ENCODE data around the gene CCDC149. TPM values are rescaled to one million over a fixed set of nuclear protein-coding genes. Genes with fewer than 3 reads are reported as not detected.

Gene CCDC149
- total and polyA plus RNA-seq, 2 of the 4 experiments (the other 2 are of a cell fraction), result 6.7 to 7.0 TPM

GRCh38 chr4:24843096-24843495 is 69.7 kb downstream of the CCDC149 start:
- dilution Hi-C loops (cut with HindIII; ENCODE audit: low sequenced_read_pairs, unreplicated experiment), result no loop called here

More at GRCh38 chr4:24843096-24843495, 69.7 kb downstream of the CCDC149 start:
- DNase-seq, result no peak
- Histone ChIP-seq H3K56ac (ENCODE audit: extremely low read depth, insufficient read depth, low read length) (no peak overlapping the region), H3K9ac (ENCODE audit: low read depth, low read length) (no peak overlapping the region), H4K20me1 (ENCODE audit: insufficient read depth, low read length) (no peaks in the 10 kb centered on the region), H3K79me1 (ENCODE audit: low read depth in 1 of 2, low read length in 2 of 2) (no peaks in the 10 kb centered on the region; a peak in 1 of 4 replicates), H3K18ac (ENCODE audit: low read depth, low read length) (no peak overlapping the region), H3K4me1 (ENCODE audit: control insufficient read depth, insufficient read depth, low read length) (peaks cover 2% of the 10 kb centered on the region; the same call in 1 of the 2 replicates), H2AFZ (replicated peaks; ENCODE audit: low read length, poor library complexity) (no peak overlapping the region), H3K27ac (ENCODE audit: insufficient read depth, low read length) (no peak overlapping the region), H2BK5ac (ENCODE audit: low read depth, low read length, poor library complexity, severe bottlenecking) (no peak overlapping the region), H4K8ac (ENCODE audit: low read depth in 2 of 2, low read length in 2 of 2) (no peak overlapping the region), H3K4ac (ENCODE audit: low read depth, low read length) (no peak overlapping the region), H3K23ac (ENCODE audit: low read depth, low read length) (no peak overlapping the region), H3K9me1 (ENCODE audit: insufficient read depth, low read length) (0 out of 2 replicates have a peak, but pooled peaks cover 3% of the 10 kb centered on the region), H3K27me3 (ENCODE audit: control insufficient read depth, insufficient read depth, low read length) (no peaks in the 10 kb centered on the region), H3K36me3 (ENCODE audit: control insufficient read depth, insufficient read depth, low read length) (no peaks in the 10 kb centered on the region), H3K9me3 (ENCODE audit: control insufficient read depth, insufficient read depth, low read length) (no peaks in the 10 kb centered on the region; the same call in 1 of the 2 replicates), H3K14ac (replicated peaks; ENCODE audit: low read depth, low read length) (no peak overlapping the region), H2AK5ac (ENCODE audit: low read depth, low read length) (no peak overlapping the region), H2BK20ac (ENCODE audit: low read depth, low read length) (no peak overlapping the region), H4K91ac (ENCODE audit: insufficient read depth, low read depth, low read length) (no peak overlapping the region), H2AK9ac (replicated peaks; ENCODE audit: low read depth, low read length, poor library complexity) (no peak overlapping the region), H2BK15ac (ENCODE audit: low read depth, low read length) (no peak overlapping the region), H2BK120ac (ENCODE audit: low read depth, low read length) (no peak overlapping the region), H4K5ac (ENCODE audit: low read depth, low read length) (no peak overlapping the region), H3K4me3 (ENCODE audit: insufficient read depth, low read depth, low read length) (no peak overlapping the region), H3K4me2 (ENCODE audit: low read depth, low read length) (no peak overlapping the region)
- CTCF ChIA-PET, result interaction anchor here (0.7 to 1.0 kb wide), 2 partner anchors 17 to 66 kb away, joined by 3 read pairs; no protein-coding TSS in a partner anchor
- POLR2A ChIA-PET (ENCODE audit: unreplicated experiment), result no interaction called here
- no TSS peak for BruUV-seq (replicated peaks)
- 56% methylated on average over 2 of the region's 3 CpGs; no CpG with 5 or more reads in 1 of the 2 experiments for WGBS, 2 experiments (ENCODE audit: extremely low coverage in 2 of 2, insufficient read length in 1 of 2)
- in situ Hi-C loops (cut with MboI; ENCODE audit: low sequenced_read_pairs) (no loop called here), intact Hi-C loops (cut with micrococcal nuclease) (no loop called here)
- TF ChIP-seq MAFK (IDR thresholded peaks at IDR 0.05; ENCODE audit: low read depth, low read length) (no peak), MXI1 (IDR thresholded peaks at IDR 0.05; ENCODE audit: borderline replicate concordance, low read depth, low read length) (no peak), USF2 (IDR thresholded peaks at IDR 0.05; ENCODE audit: low read depth, low read length) (no peak), RFX5 (IDR thresholded peaks at IDR 0.05; ENCODE audit: low read depth, low read length) (no peak), NFE2L2 (IDR thresholded peaks at IDR 0.05; ENCODE audit: low read depth, low read length) (no peak), SMC3 (IDR thresholded peaks at IDR 0.05; ENCODE audit: low read depth, low read length) (no peak), POLR2A (IDR thresholded peaks at IDR 0.05; ENCODE audit: low read depth, low read length) (no peak), MAZ (IDR thresholded peaks at IDR 0.05; ENCODE audit: borderline replicate concordance, low read depth, low read length) (no peak), CHD1 (IDR thresholded peaks at IDR 0.05; ENCODE audit: low read depth, low read length) (no peak), RCOR1 (IDR thresholded peaks at IDR 0.05; ENCODE audit: insufficient replicate concordance, low read length) (no peak), FOS (IDR thresholded peaks at IDR 0.05; ENCODE audit: low read depth, low read length) (no peak), CTCF (conservative IDR thresholded peaks at IDR 0.05; ENCODE audit: low read depth, low read length) (no peak)
- TF ChIP-seq, protein P1, sequence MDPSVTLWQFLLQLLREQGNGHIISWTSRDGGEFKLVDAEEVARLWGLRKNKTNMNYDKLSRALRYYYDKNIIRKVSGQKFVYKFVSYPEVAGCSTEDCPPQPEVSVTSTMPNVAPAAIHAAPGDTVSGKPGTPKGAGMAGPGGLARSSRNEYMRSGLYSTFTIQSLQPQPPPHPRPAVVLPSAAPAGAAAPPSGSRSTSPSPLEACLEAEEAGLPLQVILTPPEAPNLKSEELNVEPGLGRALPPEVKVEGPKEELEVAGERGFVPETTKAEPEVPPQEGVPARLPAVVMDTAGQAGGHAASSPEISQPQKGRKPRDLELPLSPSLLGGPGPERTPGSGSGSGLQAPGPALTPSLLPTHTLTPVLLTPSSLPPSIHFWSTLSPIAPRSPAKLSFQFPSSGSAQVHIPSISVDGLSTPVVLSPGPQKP (IDR thresholded peaks at IDR 0.05; ENCODE audit: borderline replicate concordance, low read depth, low read length), result no peak
- no peak for ATAC-seq (ENCODE audit: low read depth)

Data from IMR-90 (cell line).